ENCODE data around the gene FRS3. TPM values are rescaled to one million over a fixed set of nuclear protein-coding genes. Genes with fewer than 3 reads are reported as not detected.

FRS3 gene
- total and polyA plus RNA-seq, 2 of the 13 experiments (the other 11 are each of a cell fraction or from before 2014, with no cell fraction given): 3.0 to 7.4 TPM

- TF ChIP-seq ZNF160 (CRISPR knock-in tag; IDR thresholded peaks at IDR 0.05) (no peak), ZNF343 (CRISPR knock-in tag; IDR thresholded peaks at IDR 0.05) (peak; percentile 100), ZSCAN22 (CRISPR knock-in tag; IDR thresholded peaks at IDR 0.05) (no peak), ELF3 (CRISPR knock-in tag; IDR thresholded peaks at IDR 0.05) (peak; percentile 97), SATB2 (CRISPR knock-in tag; IDR thresholded peaks at IDR 0.05) (no peak), ZNF816 (CRISPR knock-in tag; IDR thresholded peaks at IDR 0.05; ENCODE audit: borderline replicate concordance) (no peak), HOXA5 (CRISPR knock-in tag; IDR thresholded peaks at IDR 0.05) (no peak), FUBP1 (CRISPR knock-in tag; IDR thresholded peaks at IDR 0.05; ENCODE audit: borderline replicate concordance) (no peak), SAP130 (CRISPR knock-in tag; IDR thresholded peaks at IDR 0.05; ENCODE audit: low read depth) (peak; percentile 68), RAD21 (CRISPR knock-in tag; IDR thresholded peaks at IDR 0.05) (no peak; the same call in 1 of the 2 replicates), PREB (CRISPR knock-in tag; IDR thresholded peaks at IDR 0.05) (no peak), HOXA9 (CRISPR knock-in tag; IDR thresholded peaks at IDR 0.05; ENCODE audit: borderline replicate concordance) (no peak), SMC3 (IDR thresholded peaks at IDR 0.05; ENCODE audit: low read length) (peak; percentile 38; the same call in 1 of the 2 replicates), ZNF597 (CRISPR knock-in tag; IDR thresholded peaks at IDR 0.05) (no peak), GABPB1 (CRISPR knock-in tag; IDR thresholded peaks at IDR 0.05) (peak; percentile 9), ZNF772 (CRISPR knock-in tag; IDR thresholded peaks at IDR 0.05) (no peak), ZNF275 (CRISPR knock-in tag; IDR thresholded peaks at IDR 0.05; ENCODE audit: borderline replicate concordance) (no peak), NKX3-1 (CRISPR knock-in tag; IDR thresholded peaks at IDR 0.05) (no peak), ZBTB26 (CRISPR knock-in tag; IDR thresholded peaks at IDR 0.05; ENCODE audit: borderline replicate concordance) (no peak), PBX2 (CRISPR knock-in tag; IDR thresholded peaks at IDR 0.05) (no peak), EP300 (IDR thresholded peaks at IDR 0.05; ENCODE audit: low read depth in 2 of 2, low read length in 2 of 2) (peak; percentile 64; a peak in 3 of 4 replicates), EP300 (CRISPR knock-in tag; IDR thresholded peaks at IDR 0.05; ENCODE audit: borderline replicate concordance) (peak; percentile 78; the same call in 1 of the 2 replicates), NCOA5 (CRISPR knock-in tag; IDR thresholded peaks at IDR 0.05) (no peak)
Measured at GRCh38 chr6:41741625-41742490, 37.8 kb downstream of the FRS3 start (continued).
